Eye (tissue), 1 donor: ENCODE results near the gene PDXK.

ENCODE experiments used
- DNase-seq: peaks from one replicate; pipeline ENCODE4 v3.0.0-alpha.2; 2015

PDXK gene

GRCh38 chr21:43726686-43727518, 8.0 kb downstream of the PDXK start:
- DNase-seq: no peak

- peak; percentile 70 for DNase-seq
Measured at GRCh38 chr21:43727519-43728153, 8.7 kb downstream of the PDXK start.

GRCh38 chr21:43728154-43728466, 9.2 kb downstream of the PDXK start:
- no peak for DNase-seq

- peak; percentile 93 for DNase-seq
Measured at GRCh38 chr21:43728467-43729390, 9.8 kb downstream of the PDXK start.

- no peak for DNase-seq
Measured at GRCh38 chr21:43731476-43731875, 12.5 kb downstream of the PDXK start.

GRCh38 chr21:43731891-43732711, 13.2 kb downstream of the PDXK start:
- peak; percentile 58 for DNase-seq

- no peak for DNase-seq
Measured at GRCh38 chr21:43733060-43733459, 14.1 kb downstream of the PDXK start.

GRCh38 chr21:43733529-43734071, 14.7 kb downstream of the PDXK start:
- DNase-seq: no peak

- no peak for DNase-seq
Measured at GRCh38 chr21:43734131-43734927, 15.4 kb downstream of the PDXK start.

- no peak for DNase-seq
Measured at GRCh38 chr21:43734928-43735229, 15.9 kb downstream of the PDXK start.

- no peak for DNase-seq
Measured at GRCh38 chr21:43735236-43736091, 16.5 kb downstream of the PDXK start.

GRCh38 chr21:43736224-43736883, 17.4 kb downstream of the PDXK start:
- no peak for DNase-seq

GRCh38 chr21:43737158-43737950, 18.4 kb downstream of the PDXK start:
- DNase-seq: no peak

- no peak for DNase-seq
Measured at GRCh38 chr21:43739621-43740435, 20.9 kb downstream of the PDXK start.

- peak; percentile 87 for DNase-seq
Measured at GRCh38 chr21:43740497-43741156, 21.7 kb downstream of the PDXK start.

- peak; percentile 62 for DNase-seq
Measured at GRCh38 chr21:43741423-43742096, 22.6 kb downstream of the PDXK start.

GRCh38 chr21:43743947-43744346, 25.0 kb downstream of the PDXK start:
- no peak for DNase-seq
